ENCODE data around the gene MOG. TPM values are rescaled to one million over a fixed set of nuclear protein-coding genes. Genes with fewer than 3 reads are reported as not detected.
A peak's percentile ranks its signal among the peaks of the same experiment; 100 is the strongest.
"Not testable (repeated sequence)": the region's sequence is repeated elsewhere in the genome, so short reads cannot be mapped to it uniquely, and the experiment has no call there.

Gene MOG
- total RNA-seq, 2 experiments from 2014 or later, result not detected

DNA sequence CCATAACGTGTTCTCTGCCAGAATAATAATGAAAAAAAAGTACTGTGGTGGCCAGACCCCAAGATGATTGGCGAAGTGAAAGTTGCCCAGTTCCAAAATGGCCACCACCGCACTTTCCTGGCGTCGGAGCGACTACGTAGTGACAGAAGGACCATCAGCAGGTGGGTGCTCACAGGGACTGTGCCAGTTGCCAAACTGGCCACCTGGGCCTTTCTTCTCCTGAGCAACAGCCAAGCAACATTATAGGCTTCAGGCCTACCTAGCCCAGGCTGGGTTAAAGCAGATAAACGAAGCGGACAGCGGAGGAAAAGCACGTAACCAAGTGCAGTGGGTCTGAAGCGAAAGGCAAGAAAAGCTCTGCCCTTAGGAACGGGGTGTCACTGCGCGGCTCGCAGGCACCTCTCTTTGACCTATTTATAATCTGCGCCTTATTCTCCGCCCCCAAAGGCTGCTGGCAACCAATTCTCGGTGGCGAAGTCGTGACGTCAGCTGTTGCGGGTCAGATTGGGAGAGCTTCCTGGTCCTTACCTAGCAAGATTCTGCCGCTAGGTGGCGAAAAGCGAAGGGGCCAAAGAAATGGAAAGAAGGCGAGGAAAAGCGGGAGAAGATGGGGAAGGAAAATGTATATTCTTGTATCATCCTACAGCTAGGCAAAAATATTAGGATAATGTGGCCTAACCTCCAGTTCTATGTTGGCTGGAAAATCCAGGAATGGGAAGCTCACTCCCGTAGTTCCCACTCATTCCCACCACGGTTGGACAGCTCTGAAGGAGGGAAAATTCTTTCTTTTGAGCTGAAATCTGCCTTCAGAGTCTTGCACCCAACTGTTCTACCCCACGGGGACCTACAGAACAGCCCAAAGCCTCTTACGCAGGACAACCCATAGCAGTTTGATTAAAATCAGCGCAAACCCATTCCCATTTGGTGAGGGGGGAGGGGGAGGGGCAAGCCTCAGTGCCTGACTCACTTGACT, 6.9 kb upstream of the MOG start:
- no peaks in the 10 kb centered on the region for H3K9me3 Mint-ChIP-seq
- CTCF ChIA-PET, result interaction anchor here (0.6 to 7.1 kb wide), 45 partner anchors 8 to 776 kb away, joined by 3 to 164 read pairs (median 5); partner anchors contain the start of genes GABBR1 and POLR1H
- peaks cover 12% of the 10 kb centered on the region for H3K4me1 Mint-ChIP-seq
- peak overlapping the region; percentile 87 for H3K4me3 Mint-ChIP-seq
- peak; percentile 98 for DNase-seq
- peaks cover 6% of the 10 kb centered on the region for H3K27me3 Mint-ChIP-seq
- H3K27ac Mint-ChIP-seq, result peak overlapping the region; percentile 96
- POLR2A ChIA-PET, result interaction anchor here (0.6 to 1.7 kb wide), 6 partner anchors 9 to 410 kb away, joined by 4 to 15 read pairs (median 5); partner anchors contain the start of gene GABBR1
- H3K36me3 Mint-ChIP-seq (ENCODE audit: low read depth), result no peaks in the 10 kb centered on the region

DNA sequence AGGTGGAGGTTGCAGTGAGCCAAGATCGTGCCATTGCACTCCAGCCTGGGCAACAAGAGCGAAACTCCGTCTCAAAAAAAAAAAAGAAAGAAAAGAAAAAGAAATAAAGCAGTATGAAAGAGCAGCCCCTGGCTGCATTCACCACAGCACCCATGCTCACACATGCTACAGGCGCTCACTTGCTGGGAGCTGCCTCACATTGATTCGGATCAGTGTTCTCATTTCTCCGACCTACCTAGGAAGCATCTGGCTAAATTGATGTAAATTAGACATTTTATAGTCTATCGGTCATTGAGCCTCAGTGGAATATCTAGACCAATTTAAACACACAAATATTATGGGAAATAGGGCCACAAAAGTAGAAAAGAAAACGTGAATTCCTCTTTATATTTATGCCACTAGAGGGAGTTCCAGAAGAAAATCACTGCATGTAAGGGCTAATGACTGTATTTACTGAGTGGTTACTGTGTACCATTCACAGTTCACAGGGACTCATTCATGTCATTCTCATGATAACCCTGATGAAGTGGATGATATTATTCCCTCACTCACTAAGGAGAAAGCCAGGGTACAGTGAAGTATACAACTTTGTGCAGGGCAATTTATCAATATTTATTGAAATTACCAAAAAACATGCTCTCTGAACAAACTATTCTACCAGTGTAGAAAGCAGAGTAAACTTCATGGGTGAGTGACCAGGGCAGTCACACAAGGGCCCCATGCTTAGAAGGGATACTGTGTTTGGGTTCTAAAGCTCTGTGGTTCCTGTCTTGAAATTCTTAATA, 5.3 kb upstream of the MOG start:
- H3K27me3 Mint-ChIP-seq, result peaks cover 15% of the 10 kb centered on the region
- ChIA-PET CTCF (interaction anchor here (0.7 to 7.1 kb wide), 14 partner anchors 9 to 415 kb away, joined by 3 to 164 read pairs (median 10); no protein-coding TSS in a partner anchor), POLR2A (no interaction called here)
- H3K4me3 Mint-ChIP-seq, result no peak overlapping the region
- peaks cover 12% of the 10 kb centered on the region for H3K4me1 Mint-ChIP-seq
- no peaks in the 10 kb centered on the region for H3K9me3 Mint-ChIP-seq
- DNase-seq, result no peak
- no peaks in the 10 kb centered on the region for H3K36me3 Mint-ChIP-seq (ENCODE audit: low read depth)
- H3K27ac Mint-ChIP-seq, result no peak overlapping the region

DNA sequence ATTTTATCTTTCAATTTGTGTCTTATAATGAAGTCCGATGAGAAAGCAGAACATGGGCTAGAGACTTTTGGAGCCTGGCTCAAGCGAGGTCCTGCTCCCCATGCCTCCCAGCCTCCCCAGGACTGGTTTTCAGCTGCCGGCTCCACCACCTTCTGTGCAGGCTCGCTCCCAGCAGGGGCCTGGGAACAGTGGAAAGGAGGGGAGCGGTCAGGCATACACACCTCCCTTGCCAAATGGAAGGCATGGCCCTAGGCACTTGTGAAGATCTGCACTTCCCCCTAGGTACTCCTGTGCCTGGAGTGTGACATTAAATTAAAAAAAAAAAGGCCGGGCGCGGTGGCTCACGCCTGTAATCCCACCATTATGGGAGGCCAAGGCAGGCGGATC, 4.7 kb upstream of the MOG start:
- H3K27ac Mint-ChIP-seq, result no peak overlapping the region
- peaks cover 16% of the 10 kb centered on the region for H3K27me3 Mint-ChIP-seq
- ChIA-PET CTCF (interaction anchor here (0.7 to 7.1 kb wide), 7 partner anchors 10 to 124 kb away, joined by 3 to 164 read pairs (median 10); no protein-coding TSS in a partner anchor), POLR2A (interaction anchor here (2.7 kb wide), 1 partner anchor 12 kb away, joined by 9 read pairs; no protein-coding TSS in a partner anchor)
- H3K9me3 Mint-ChIP-seq, result no peaks in the 10 kb centered on the region
- H3K36me3 Mint-ChIP-seq (ENCODE audit: low read depth), result no peaks in the 10 kb centered on the region
- peaks cover 12% of the 10 kb centered on the region for H3K4me1 Mint-ChIP-seq
- H3K4me3 Mint-ChIP-seq, result no peak overlapping the region
- no peak for DNase-seq

DNA sequence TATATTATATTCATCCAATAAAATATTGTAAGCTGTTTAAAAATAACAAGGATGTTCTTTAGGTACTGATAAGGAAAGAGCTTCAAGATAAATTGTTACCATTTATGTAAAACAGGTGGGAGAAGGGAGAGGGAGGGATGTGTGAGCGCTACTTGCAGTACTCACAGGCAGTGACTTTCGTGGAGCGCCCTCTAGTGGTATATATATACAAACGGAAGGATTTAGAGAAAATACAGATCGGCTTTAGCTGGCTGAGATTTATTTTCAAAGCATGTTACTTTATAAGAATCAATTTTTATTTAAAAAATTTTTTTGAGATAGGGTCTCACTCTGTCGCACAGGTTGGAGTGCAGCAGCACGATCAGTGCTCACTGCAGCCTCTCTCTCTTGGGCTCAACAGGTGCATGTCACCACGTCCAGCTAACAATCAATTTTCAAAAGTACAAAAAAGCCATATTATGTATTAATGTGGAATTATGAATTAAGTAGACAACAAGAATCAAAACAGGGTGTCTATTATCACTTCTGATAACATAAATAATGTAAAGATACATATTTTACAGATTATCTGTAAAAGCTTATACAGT, 3.3 kb upstream of the MOG start:
- H3K4me1 Mint-ChIP-seq, result peaks cover 12% of the 10 kb centered on the region
- no peaks in the 10 kb centered on the region for H3K9me3 Mint-ChIP-seq
- DNase-seq, result peak; percentile 41
- no peaks in the 10 kb centered on the region for H3K36me3 Mint-ChIP-seq (ENCODE audit: low read depth)
- H3K27ac Mint-ChIP-seq, result no peak overlapping the region
- peaks cover 23% of the 10 kb centered on the region for H3K27me3 Mint-ChIP-seq
- H3K4me3 Mint-ChIP-seq, result no peak overlapping the region
- POLR2A ChIA-PET, result interaction anchor here (0.8 to 2.7 kb wide), 4 partner anchors 10 to 95 kb away, joined by 3 to 9 read pairs (median 6); no protein-coding TSS in a partner anchor
- CTCF ChIA-PET, result interaction anchor here (0.7 to 7.1 kb wide), 48 partner anchors 9 to 816 kb away, joined by 3 to 164 read pairs (median 4); no protein-coding TSS in a partner anchor

DNA sequence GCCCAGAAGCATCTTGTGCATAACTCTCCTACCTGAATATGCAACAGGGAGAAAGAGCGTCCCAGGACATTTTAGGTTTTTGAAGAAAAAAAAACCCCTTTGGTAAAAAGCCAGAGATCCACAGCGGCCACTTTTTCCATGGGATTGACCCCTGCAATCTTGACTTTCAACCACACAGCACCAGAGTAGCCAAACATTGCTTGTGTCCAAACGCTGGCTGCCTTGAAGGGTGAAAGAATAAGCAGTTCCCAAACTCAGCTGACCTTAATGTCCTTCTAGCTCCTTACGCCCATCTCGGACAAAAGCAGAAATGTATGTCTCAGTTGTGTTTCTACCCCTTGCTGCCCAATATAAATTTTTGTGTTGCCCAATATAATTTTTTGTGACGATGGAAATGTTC, 1.2 kb upstream of the MOG start:
- CTCF ChIA-PET, result interaction anchor here (0.6 to 7.1 kb wide), 6 partner anchors 10 to 97 kb away, joined by 3 to 164 read pairs (median 10); no protein-coding TSS in a partner anchor

DNA sequence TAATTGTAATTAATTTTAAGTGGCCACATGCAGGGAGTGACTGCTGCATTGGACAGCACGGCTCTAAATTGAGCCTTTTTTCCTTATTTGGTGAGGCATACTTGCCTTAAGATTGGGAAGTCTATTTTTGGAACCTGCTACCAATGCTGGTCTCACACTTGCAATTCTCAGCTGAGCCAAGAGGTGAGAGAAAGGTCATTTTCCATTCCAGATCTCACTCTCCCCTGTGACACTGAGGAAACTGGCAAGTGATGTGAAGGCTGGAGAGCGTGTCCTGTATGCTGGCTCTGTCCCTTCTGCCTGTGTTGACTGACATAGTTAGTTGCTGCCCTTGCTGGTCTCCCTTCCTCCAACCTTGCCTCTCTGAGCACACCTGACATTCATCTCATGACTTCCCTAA, 735 bp upstream of the MOG start:
- ChIA-PET CTCF (interaction anchor here (0.6 to 1.0 kb wide), 2 partner anchors 10 to 59 kb away, joined by 3 read pairs; no protein-coding TSS in a partner anchor), POLR2A (no interaction called here)
- Mint-ChIP-seq H3K27me3 (peaks cover 32% of the 10 kb centered on the region), H3K4me3 (no peak overlapping the region), H3K4me1 (peaks cover 3% of the 10 kb centered on the region), H3K36me3 (ENCODE audit: low read depth) (no peaks in the 10 kb centered on the region), H3K9me3 (no peaks in the 10 kb centered on the region), H3K27ac (no peak overlapping the region)
- no peak for DNase-seq

More for the DNA sequence above, 1.2 kb upstream of the MOG start:
- Mint-ChIP-seq H3K4me1 (peaks cover 3% of the 10 kb centered on the region), H3K36me3 (ENCODE audit: low read depth) (no peaks in the 10 kb centered on the region), H3K27me3 (peaks cover 28% of the 10 kb centered on the region), H3K27ac (no peak overlapping the region), H3K9me3 (no peaks in the 10 kb centered on the region), H3K4me3 (no peak overlapping the region)
- POLR2A ChIA-PET, result no interaction called here
- no peak for DNase-seq

DNA sequence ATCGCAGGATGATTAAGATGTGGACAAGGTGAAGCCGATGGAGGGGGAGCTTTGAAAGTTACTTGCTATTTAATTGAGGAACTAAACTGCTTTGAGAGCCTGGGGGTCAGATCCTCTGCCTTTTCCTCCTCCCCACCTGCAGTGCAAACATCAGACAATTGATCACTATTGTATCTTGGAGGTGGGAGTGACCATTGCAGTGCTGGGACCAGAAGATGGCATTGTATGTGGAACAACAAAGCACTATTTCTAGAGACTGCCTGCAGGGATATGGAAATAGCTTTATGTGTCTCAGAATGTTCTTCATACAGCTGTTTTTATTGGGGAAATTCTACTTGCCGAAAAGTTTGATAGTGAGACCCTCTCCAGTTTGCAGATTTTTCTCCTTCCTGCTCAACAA, 4.2 kb downstream of the MOG start:
- no peak for DNase-seq
- no peak overlapping the region for H3K27ac Mint-ChIP-seq
- peaks cover 33% of the 10 kb centered on the region for H3K27me3 Mint-ChIP-seq
- H3K4me1 Mint-ChIP-seq, result no peaks in the 10 kb centered on the region
- H3K4me3 Mint-ChIP-seq, result no peak overlapping the region
- no peaks in the 10 kb centered on the region for H3K36me3 Mint-ChIP-seq (ENCODE audit: low read depth)
- POLR2A ChIA-PET, result no interaction called here
- CTCF ChIA-PET, result interaction anchor here (0.8 to 3.7 kb wide), 4 partner anchors 7 to 35 kb away, joined by 3 to 16 read pairs (median 6); no protein-coding TSS in a partner anchor
- no peaks in the 10 kb centered on the region for H3K9me3 Mint-ChIP-seq

DNA sequence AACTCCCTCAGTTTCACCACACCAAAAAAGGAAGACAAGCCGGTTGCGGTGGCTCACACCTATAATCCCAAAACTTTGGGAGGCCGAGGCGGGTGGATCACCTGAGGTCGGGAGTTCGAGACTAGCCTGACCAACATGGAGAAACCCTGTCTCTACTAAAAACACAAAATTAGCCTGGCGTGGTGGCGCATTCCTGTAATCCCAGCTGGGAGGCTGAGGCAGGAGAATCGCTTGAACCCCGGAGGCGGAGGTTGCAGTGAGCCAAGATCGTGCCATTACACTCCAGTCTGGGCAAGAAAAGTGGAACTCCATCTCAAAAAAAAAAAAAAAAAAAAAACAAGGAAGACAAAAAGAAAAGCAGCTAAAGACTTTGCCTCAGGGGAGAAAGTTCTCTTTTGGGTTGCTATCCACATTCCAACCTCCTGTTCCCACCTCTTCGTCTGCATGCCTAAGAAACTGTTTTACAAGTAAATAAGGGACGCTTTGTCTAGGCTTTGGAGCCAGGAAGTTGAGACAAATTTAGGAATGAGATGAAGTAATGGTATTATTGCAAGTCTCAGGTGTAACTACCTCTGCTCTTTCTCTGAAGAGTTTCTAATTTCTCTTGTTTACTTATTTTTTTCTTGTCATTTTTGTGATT, 4.7 kb downstream of the MOG start:
- H3K9me3 Mint-ChIP-seq; H3K4me3 Mint-ChIP-seq; DNase-seq; H3K27ac Mint-ChIP-seq; H3K4me1 Mint-ChIP-seq; H3K36me3 Mint-ChIP-seq (ENCODE audit: low read depth); POLR2A ChIA-PET: not testable (repeated sequence)
- CTCF ChIA-PET, result interaction anchor here (0.7 to 3.7 kb wide), 5 partner anchors 8 to 59 kb away, joined by 3 to 16 read pairs (median 4); no protein-coding TSS in a partner anchor
- H3K27me3 Mint-ChIP-seq, result peaks cover 30% of the 10 kb centered on the region

DNA sequence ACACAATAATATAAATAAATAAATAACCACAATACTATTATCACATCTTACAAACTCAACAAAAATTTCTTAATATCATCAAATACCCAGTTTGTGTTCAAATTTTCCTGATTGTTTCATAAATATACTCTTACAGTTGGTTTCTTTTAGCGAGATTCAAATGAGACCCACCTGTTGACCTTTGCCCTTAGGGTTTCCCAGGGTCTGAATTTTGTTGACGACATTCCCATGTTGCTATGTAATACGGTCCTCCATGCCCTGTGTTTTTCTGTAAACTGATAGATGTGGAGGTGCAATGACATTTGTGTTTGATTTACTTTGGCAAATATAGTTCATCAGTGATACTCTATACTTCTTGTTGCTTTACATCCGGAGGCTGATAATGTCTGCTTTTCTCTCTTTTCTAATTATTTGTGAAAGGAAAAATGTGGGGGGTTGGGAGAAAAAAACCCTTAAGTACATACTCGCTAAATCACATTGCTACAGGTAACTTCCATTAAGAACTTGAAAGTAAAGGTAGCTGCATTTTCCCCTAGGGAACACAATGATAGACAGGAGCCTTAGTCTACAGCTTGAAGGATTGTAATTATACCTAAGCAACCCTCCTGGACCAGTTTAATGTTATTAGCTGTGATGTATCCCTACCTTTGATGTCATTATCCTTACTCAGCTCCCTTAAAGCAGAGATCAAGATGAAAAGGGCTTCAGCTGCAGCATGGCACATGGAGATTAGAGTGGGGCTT, 6.6 kb downstream of the MOG start:
- no peak overlapping the region for H3K4me3 Mint-ChIP-seq
- no peak for DNase-seq
- ChIA-PET CTCF (interaction anchor here (2.2 to 3.7 kb wide), 2 partner anchors 10 to 13 kb away, joined by 14 to 16 read pairs; no protein-coding TSS in a partner anchor), POLR2A (interaction anchor here (1.5 kb wide), 1 partner anchor 10 kb away, joined by 9 read pairs; no protein-coding TSS in a partner anchor)
- H3K27me3 Mint-ChIP-seq, result peaks cover 37% of the 10 kb centered on the region
- H3K27ac Mint-ChIP-seq, result no peak overlapping the region
- no peaks in the 10 kb centered on the region for H3K4me1 Mint-ChIP-seq
- no peaks in the 10 kb centered on the region for H3K9me3 Mint-ChIP-seq
- H3K36me3 Mint-ChIP-seq (ENCODE audit: low read depth), result no peaks in the 10 kb centered on the region

DNA sequence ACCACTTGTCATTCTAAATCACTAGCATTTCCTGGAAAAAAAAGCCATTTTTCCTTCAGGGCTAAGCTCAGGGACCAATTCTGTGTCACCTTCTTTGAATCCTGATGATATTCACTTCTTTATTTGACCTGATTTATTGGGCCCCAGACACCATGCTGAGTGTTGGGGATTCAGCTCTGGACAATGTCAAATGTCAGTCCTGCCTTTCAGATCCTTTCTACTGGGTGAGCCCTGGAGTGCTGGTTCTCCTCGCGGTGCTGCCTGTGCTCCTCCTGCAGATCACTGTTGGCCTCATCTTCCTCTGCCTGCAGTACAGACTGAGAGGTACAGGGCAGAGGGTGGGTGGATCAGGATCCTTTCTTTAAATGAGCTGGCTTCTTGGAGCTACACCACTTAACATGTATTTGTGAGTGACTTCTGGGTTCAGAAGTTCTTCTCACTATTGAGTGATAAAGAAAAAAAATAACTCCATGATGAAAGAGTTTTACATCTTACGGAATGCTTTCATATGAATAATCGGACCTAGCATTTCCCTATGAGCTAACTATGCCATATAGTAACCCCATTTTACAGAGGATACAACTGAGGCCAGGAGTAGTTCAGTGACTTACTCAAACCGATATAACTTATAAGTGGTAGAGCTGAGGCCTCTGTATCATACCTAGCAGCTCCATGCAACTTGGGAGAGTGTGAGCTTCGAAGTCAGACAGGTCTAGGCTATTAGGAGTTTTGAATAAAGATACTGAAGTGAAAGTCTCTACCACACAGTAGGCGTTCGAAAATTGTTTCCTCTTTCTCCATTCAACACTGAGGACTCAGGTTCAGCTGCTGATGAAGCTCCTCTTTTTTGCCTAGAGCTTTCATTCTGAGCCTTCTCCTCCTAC, 9.3 kb downstream of the MOG start:
- ChIA-PET POLR2A (no interaction called here), CTCF (interaction anchor here (1.1 to 2.9 kb wide), 5 partner anchors 10 to 83 kb away, joined by 3 to 29 read pairs (median 5); no protein-coding TSS in a partner anchor)
- DNase-seq, result no peak
- Mint-ChIP-seq H3K4me1 (no peaks in the 10 kb centered on the region), H3K9me3 (no peaks in the 10 kb centered on the region), H3K4me3 (no peak overlapping the region), H3K27me3 (peaks cover 33% of the 10 kb centered on the region), H3K36me3 (ENCODE audit: low read depth) (no peaks in the 10 kb centered on the region), H3K27ac (no peak overlapping the region)

DNA sequence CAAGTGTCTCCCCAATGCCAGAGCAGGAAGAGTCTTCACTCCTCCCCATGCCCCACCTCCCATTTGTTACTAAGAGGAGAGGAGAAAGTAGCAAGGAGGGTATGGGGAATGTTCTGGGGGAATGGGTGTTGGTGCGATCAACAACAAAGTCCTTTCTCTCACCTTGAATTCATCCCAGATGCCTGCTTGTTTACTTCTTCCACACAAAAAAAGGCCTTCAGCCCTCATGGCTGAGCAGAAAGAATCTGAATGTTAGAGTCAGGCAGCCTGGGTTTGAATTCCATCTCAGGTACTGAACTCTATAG, 9.9 kb downstream of the MOG start:
- no peaks in the 10 kb centered on the region for H3K4me1 Mint-ChIP-seq
- no peaks in the 10 kb centered on the region for H3K36me3 Mint-ChIP-seq (ENCODE audit: low read depth)
- H3K27ac Mint-ChIP-seq, result no peak overlapping the region

More for the DNA sequence above, 9.9 kb downstream of the MOG start:
- Mint-ChIP-seq H3K9me3 (no peaks in the 10 kb centered on the region), H3K27me3 (peaks cover 34% of the 10 kb centered on the region), H3K4me3 (no peak overlapping the region)
- POLR2A ChIA-PET, result no interaction called here
- CTCF ChIA-PET, result interaction anchor here (2.8 to 2.9 kb wide), 2 partner anchors 13 to 16 kb away, joined by 21 to 29 read pairs; no protein-coding TSS in a partner anchor
- no peak for DNase-seq
